Liver (tissue), 9 donors: ENCODE measurements around the gene MAP7D1. TPM values are rescaled to one million over a fixed set of nuclear protein-coding genes. Genes with fewer than 3 reads are reported as not detected.

Source experiments
- DNase-seq: peaks from one replicate; pipeline ENCODE4 v3.0.0-alpha.2; 2017; ENCODE audit warnings: low spot score
- H3K27ac ChIP-seq, 2 donors: one replicate each; pipeline ENCODE4 v1.7.0; 2013; ENCODE audit warnings: inconsistent platforms in 2 of 2, low read length in 2 of 2, control low read depth in 1 of 2, low read depth in 1 of 2, mild to moderate bottlenecking in 1 of 2
- H3K27me3 ChIP-seq, 4 donors: one replicate each; pipeline versions ENCODE4 v1.6.1 to v1.7.0; 2013; ENCODE audit warnings: low read length in 3 of 4, inconsistent platforms in 1 of 4, mild to moderate bottlenecking in 1 of 4, moderate library complexity in 1 of 4; ENCODE audit not compliant: control insufficient read depth in 4 of 4, insufficient read depth in 4 of 4
- H3K36me3 ChIP-seq, 4 donors: one replicate each; pipeline versions ENCODE4 v1.6.1 to v1.7.0; 2013; ENCODE audit warnings: low read length in 3 of 4, mild to moderate bottlenecking in 3 of 4, low read depth in 1 of 4, moderate library complexity in 1 of 4; ENCODE audit not compliant: control insufficient read depth in 4 of 4, insufficient read depth in 3 of 4
- H3K4me1 ChIP-seq, 4 donors: one replicate each; pipeline versions ENCODE4 v1.6.1 to v1.7.0; 2013; ENCODE audit warnings: low read length in 3 of 4, mild to moderate bottlenecking in 3 of 4, moderate library complexity in 1 of 4; ENCODE audit not compliant: control insufficient read depth in 4 of 4, insufficient read depth in 4 of 4
- H3K4me3 ChIP-seq, 3 donors: one replicate each; pipeline versions ENCODE4 v1.6.1 to v1.7.0; 2013; ENCODE audit warnings: low read length in 3 of 3, control low read depth in 1 of 3, low read depth in 1 of 3, mild to moderate bottlenecking in 1 of 3
- H3K9ac ChIP-seq, 2 donors: one replicate each; pipeline ENCODE4 v1.7.0; 2013; ENCODE audit warnings: low read length in 2 of 2, mild to moderate bottlenecking in 2 of 2, moderate library complexity in 2 of 2, control low read depth in 1 of 2, low read depth in 1 of 2
- H3K9me3 ChIP-seq, 4 donors: one replicate each; pipeline versions ENCODE4 v1.6.1 to v1.7.0; 2013; ENCODE audit warnings: low read length in 3 of 4; ENCODE audit not compliant: control insufficient read depth in 4 of 4
- CTCF ChIP-seq: fragments of 150-350 bp; IDR thresholded peaks from 2 replicates; pipeline ENCODE4 v1.5.1; 2017; ENCODE audit warnings: improper control_type of control experiment, low read depth, low read length; ENCODE audit not compliant: missing input control
- EGR1 ChIP-seq, 2 donors: IDR thresholded peaks; 2 replicates each; pipeline ENCODE4 v1.6.1; 2016 to 2018; ENCODE audit warnings: antibody characterized with exemption in 2 of 2, low read depth in 2 of 2
- FOXA1 ChIP-seq: IDR thresholded peaks from 2 replicates; pipeline ENCODE4 v1.6.1; 2016; ENCODE audit warnings: antibody characterized with exemption
- HNF4A ChIP-seq, 2 donors: conservative IDR thresholded peaks; 2 replicates each; pipeline ENCODE4 v1.6.1; 2016; ENCODE audit warnings: antibody characterized with exemption in 2 of 2, mild to moderate bottlenecking in 2 of 2
- HNF4G ChIP-seq: IDR thresholded peaks from 2 replicates; pipeline ENCODE4 v1.6.1; 2016; ENCODE audit warnings: antibody characterized with exemption
- MAX ChIP-seq: IDR thresholded peaks from 2 replicates; pipeline ENCODE4 v1.6.1; 2016; ENCODE audit warnings: antibody characterized with exemption
- RAD21 ChIP-seq, 2 donors: IDR thresholded peaks; 2 replicates each; pipeline ENCODE4 v1.6.1; 2016; ENCODE audit warnings: antibody characterized with exemption in 2 of 2, mild to moderate bottlenecking in 2 of 2
- REST ChIP-seq: IDR thresholded peaks from 2 replicates; pipeline ENCODE4 v1.6.1; 2016; ENCODE audit warnings: antibody characterized with exemption, mild to moderate bottlenecking
- SP1 ChIP-seq: IDR thresholded peaks from 2 replicates; pipeline ENCODE4 v1.6.1; 2018; ENCODE audit warnings: antibody characterized with exemption, mild to moderate bottlenecking
- TAF1 ChIP-seq: conservative IDR thresholded peaks from 2 replicates; pipeline ENCODE4 v1.6.1; 2016; ENCODE audit warnings: antibody characterized with exemption, mild to moderate bottlenecking
- YY1 ChIP-seq: IDR thresholded peaks from 2 replicates; pipeline ENCODE4 v1.6.1; 2016; ENCODE audit warnings: antibody characterized with exemption, mild to moderate bottlenecking
- WGBS: extraction: QIAGEN DNeasy Blood & Tissue Kit; methylation state at CpG from one replicate; pipeline ENCODE4 v1.1.7; 2013; 5-methylcytosine and 5-hydroxymethylcytosine counted together
- polyA plus RNA-seq, 2 donors: library from polyadenylated mRNA; stranded (reverse) in 1 of 2; unstranded in 1 of 2; fragments of 200-250 nt in 1 of 2; fragments of >200 nt in 1 of 2; fragmentation: Nextera tagmentation in 1 of 2; extraction: Ambion mirVana in 1 of 2; gene quantifications; one replicate each; pipeline versions ENCODE4 v1.2.1 to v1.2.3, GENCODE V29; 2013 to 2015
- total RNA-seq, 2 donors: library from RNA; depleted of rRNA; stranded (reverse); fragments of >200 nt; gene quantifications; one replicate each; pipeline ENCODE4 v1.2.3, GENCODE V29; 2014
- TF ChIP-seq, protein P1 (sequence below): IDR thresholded peaks from 2 replicates; pipeline ENCODE4 v1.6.1; 2016; ENCODE audit warnings: antibody characterized with exemption
- donor health status: healthy.
- donor health status: healthy.
- donor health status: healthy.
- donor health status: healthy.
- donor health status: healthy.

The MAP7D1 gene
- total and polyA plus RNA-seq, 4 donors = 5.6 to 15.1 (median 12.9) TPM

DNA sequence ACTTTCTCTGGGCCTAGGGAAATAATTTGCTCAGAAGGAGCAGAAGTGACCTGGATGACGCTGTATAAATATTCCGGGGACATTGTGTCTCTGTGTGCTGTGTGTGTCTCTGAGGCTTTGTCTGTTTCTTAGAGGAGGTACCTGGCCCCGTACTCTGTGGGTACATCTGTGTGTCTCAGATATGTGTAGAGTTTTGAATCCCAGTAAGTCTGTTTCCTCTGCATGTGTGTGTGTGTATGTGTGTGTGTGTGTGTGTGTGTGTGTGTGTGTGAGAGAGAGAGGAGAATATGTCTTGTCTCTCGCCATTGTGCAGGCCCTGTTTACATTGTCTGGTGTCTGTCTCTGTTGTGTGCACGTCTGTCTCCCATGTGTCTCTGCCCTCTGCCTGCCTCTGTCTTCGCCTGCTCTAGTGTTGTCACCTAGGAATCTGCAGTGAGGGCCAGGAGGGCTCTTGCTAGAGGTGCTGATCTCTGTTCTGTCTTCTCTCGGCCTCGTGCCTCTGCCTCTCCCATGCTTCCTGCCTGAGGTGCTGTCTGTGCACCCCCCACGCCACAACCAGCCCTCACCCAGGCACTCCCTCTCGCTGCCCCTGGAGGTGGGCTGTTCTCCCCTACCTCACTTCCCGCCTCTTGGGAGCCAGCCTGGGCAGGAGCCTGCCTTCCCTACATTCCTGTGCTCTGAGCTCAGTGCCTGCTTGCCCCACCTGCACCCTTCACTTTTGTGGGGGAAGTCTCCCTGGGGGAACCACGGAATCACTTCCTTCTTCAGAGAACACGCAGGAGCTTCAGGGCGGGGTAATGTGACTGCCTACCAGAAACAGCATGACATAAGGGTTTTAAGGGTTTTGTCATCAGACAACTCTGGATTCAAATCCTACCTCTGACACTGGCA lies 5.9 kb downstream of the MAP7D1 start:
- Histone ChIP-seq H3K27ac (peak overlapping the region; percentile 42 to 75), H3K4me3 (no peak overlapping the region), H3K9me3 (no peaks in the 10 kb centered on the region), H3K27me3 (no peaks in the 10 kb centered on the region), H3K4me1 (peaks cover 3 to 28% (median 7%) of the 10 kb centered on the region in 4 donors), H3K36me3 (no peaks in the 10 kb centered on the region), H3K9ac (peak overlapping the region in 1 of 2 donors; percentile 33)
- 56% methylated on average over 14 of the region's 14 CpGs for WGBS
- no peak for DNase-seq
- no peak for TF ChIP-seq HNF4A (conservative IDR thresholded peaks at IDR 0.05)
- TF ChIP-seq YY1 = no peak
- no peak for TF ChIP-seq RAD21 (IDR thresholded peaks at IDR 0.05)
- TF ChIP-seq HNF4G = no peak
- no peak for TF ChIP-seq MAX

DNA sequence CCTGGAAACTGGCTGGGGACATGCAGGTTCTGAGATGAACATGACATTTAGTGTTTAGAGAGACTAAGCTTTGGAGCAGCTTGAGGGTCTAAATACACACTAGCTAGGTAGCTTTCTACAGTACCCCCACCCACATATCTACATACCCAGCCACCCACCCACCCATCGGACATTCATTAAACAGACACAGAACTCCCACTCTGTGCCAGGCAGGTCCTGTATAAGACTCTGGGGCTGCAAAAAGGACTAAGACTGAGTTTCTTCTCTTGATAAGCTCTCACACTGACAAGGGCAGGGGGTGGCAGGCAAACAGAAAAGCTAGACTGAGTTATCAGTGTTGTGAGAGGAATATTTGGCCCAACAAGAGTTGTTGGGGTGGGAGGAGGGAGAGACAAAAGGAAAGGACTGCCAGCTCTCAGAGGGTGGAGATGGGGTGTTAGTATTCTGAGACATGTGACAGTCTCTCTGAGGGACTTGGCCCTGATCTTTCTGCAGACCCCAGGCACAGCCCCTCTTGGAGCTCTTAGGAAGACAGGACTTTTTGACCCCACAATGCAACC lies 6.8 kb downstream of the MAP7D1 start:
- H3K36me3 ChIP-seq = no peaks in the 10 kb centered on the region
- no peak overlapping the region for H3K27ac ChIP-seq
- H3K4me1 ChIP-seq = peaks cover 2 to 21% (median 5%) of the 10 kb centered on the region in 4 donors
- no peak for TF ChIP-seq FOXA1
- TF ChIP-seq EGR1 (IDR thresholded peaks at IDR 0.05; ENCODE audit: low read depth in 2 of 2) = no peak
- no peak for TF ChIP-seq RAD21 (IDR thresholded peaks at IDR 0.05)
- no peak for TF ChIP-seq CTCF
- no peak for TF ChIP-seq YY1
- no peak for TF ChIP-seq TAF1
- TF ChIP-seq REST = no peak
- no peak for TF ChIP-seq HNF4G
- no peak for TF ChIP-seq SP1
- TF ChIP-seq, protein P1, sequence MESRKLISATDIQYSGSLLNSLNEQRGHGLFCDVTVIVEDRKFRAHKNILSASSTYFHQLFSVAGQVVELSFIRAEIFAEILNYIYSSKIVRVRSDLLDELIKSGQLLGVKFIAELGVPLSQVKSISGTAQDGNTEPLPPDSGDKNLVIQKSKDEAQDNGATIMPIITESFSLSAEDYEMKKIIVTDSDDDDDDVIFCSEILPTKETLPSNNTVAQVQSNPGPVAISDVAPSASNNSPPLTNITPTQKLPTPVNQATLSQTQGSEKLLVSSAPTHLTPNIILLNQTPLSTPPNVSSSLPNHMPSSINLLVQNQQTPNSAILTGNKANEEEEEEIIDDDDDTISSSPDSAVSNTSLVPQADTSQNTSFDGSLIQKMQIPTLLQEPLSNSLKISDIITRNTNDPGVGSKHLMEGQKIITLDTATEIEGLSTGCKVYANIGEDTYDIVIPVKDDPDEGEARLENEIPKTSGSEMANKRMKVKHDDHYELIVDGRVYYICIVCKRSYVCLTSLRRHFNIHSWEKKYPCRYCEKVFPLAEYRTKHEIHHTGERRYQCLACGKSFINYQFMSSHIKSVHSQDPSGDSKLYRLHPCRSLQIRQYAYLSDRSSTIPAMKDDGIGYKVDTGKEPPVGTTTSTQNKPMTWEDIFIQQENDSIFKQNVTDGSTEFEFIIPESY = no peak
- DNase-seq = no peak
- H3K9me3 ChIP-seq = no peaks in the 10 kb centered on the region
- no peak overlapping the region for H3K4me3 ChIP-seq
- no peaks in the 10 kb centered on the region for H3K27me3 ChIP-seq
- no peak overlapping the region for H3K9ac ChIP-seq
- WGBS = 95% methylated on average over 1 of the region's 1 CpG
